HG02610 (cell line): ENCODE data around the gene MARVELD2.
"Not testable (repeated sequence)": the region's sequence is repeated elsewhere in the genome, so short reads cannot be mapped to it uniquely, and the experiment has no call there.

Experiments used
- ATAC-seq: cut with Tn5 transposase; IDR thresholded peaks from one replicate; pipeline ENCODE4 v1.9.1; 2021; ENCODE audit warnings: mild to moderate bottlenecking, moderate library complexity; ENCODE audit not compliant: unreplicated experiment

The MARVELD2 gene, protein sequence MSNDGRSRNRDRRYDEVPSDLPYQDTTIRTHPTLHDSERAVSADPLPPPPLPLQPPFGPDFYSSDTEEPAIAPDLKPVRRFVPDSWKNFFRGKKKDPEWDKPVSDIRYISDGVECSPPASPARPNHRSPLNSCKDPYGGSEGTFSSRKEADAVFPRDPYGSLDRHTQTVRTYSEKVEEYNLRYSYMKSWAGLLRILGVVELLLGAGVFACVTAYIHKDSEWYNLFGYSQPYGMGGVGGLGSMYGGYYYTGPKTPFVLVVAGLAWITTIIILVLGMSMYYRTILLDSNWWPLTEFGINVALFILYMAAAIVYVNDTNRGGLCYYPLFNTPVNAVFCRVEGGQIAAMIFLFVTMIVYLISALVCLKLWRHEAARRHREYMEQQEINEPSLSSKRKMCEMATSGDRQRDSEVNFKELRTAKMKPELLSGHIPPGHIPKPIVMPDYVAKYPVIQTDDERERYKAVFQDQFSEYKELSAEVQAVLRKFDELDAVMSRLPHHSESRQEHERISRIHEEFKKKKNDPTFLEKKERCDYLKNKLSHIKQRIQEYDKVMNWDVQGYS

DNA sequence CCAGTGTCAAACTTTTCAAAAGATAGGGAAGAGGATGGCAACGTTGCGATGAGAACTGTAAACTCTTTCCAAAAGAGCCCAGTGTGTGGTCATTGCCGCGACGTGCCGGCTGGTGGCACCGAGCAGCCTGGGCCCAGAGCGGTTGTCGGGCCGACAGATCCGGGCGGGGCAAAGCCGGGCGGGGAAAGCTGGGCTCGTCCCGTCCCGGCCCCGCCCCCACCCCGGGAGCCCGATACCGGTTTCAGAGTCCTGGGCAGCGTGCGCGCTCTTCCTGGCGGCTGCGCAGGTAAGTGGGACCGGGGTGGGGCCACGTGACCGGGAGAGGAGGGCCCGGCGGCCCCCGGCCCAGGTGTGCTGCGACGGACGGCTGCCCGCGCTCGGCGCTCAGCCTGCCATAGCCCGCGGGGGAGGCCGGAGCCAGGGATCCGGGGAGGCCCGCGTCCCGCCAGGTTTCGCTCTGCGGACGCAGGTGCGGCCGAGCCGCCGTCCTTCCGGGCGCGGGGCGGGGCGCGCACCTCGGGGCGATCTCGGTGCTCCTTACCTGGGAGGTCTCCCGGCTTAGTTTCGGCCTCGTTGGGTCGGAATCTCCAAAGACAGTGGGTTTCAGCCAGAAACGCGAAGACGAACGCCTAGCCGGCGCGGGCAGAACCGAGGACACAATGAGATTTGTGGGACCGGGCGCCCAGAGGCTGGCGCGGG, at the start of gene MARVELD2:
TSS of gene MARVELD2 (plus strand) at position 232 of the 699 bp plus-strand sequence. CDS start 4,270 bp downstream, outside the sequence.
- ATAC-seq = peak; percentile 80

DNA sequence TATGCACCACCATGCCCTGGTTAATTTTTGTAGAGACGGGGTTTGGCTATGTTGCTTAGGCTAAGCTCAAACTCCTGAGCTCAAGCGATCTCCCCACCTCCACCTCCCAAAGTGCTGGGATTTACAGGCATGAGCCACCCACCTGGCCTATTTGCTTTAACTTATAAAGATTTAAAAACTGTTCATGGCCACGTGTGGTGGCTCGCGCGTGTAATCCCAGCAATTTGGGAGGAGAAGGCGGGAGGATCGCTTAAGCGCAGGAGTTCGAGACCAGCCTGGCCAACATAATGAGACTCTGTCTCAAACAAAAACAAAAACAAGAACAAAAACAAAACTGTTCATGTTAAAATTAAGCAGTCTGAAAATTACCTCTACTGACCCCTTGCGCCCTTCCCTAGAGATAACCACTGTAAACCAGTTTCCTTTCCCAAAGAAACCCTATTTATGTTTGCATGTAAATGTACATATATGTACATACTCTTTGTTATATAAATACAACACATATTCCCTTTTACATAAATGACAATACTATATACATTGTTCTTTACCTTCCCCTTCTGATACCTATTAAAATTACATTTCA, 47.1 kb upstream of the MARVELD2 start:
- ATAC-seq = no peak

DNA sequence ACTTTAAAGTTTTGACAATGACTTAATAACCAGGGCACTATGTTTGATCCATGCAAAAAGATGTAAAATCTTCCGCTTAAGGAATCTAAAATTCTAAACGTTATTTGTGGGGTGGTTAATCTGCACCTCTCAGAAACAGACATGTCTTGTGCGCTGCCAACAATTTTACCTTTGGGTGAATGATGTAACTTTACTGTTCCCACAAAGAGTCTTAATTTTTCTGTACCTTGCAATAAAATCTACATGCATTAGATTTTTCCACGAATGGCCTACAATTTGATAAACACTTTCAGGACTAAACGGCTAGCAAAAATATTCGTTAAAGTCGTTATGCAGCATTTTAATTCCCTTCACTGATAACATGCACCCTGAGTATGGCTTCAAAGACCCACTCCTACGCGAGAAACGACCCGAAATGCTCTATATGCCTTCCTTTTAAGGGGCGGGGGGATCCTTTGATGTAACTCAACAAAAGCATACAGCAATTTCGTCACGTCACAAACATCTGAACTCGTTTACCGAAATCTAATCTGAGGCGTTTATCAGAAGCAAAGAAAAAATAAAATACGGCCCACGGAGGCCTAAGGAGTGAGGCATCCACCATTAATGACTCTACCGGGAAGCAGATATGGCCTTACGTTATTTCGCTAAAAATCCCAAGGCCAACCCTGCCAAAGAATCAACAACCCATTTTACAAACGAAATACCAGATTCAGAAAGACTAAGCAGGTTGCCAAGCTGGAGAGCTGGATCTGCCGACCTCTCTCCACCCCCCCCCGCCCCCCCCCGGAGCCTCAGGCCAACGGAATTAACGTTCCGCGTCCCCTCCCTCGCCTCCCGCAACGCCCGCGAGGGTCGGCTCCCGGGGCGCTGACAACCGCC, 46.2 kb upstream of the MARVELD2 start:
- no peak for ATAC-seq

DNA sequence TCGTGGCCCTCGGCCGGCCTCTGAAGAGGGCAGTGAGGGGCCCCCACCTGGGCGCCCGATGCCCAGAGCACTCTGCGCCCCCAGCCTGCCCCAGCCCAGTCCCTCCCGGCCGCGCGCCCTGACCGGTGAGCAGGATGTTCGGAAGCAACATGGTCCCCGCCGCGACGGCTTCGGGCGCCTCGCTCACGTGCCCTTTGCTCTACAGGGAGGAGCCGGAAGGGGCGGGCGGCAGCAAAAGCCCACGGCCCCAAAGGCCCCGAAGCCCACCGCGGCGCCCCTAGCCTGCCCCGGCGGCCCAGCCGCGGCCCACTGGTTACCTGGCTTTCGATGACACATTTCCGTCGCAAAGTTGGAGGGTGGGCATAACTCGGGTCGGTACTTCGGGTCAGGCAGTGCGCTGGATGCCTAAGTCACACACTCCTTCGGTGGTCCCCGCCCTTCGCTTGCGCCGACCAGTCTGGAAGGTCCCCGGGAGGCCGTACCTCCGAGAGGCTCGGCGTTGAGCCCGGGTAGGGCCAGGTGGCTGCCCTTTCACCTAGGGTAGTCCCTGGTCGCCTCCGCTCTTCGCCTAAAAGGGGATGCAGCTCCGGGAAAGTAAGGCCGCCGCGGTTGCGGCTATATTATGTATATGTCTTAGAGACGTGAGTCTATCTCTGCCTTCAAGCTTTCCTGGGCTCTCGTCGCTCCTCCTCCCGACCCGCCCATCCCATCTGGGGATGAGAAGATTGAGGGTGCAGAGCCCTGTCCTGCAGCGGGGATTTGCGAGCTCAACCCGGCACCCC, 45.4 kb upstream of the MARVELD2 start, which contains the start of the genes AK6, RAD17 and TAF9:
TSS of gene AK6 (minus strand) at position 181 of the 782 bp plus-strand sequence. CDS start at position 151, 30 bp downstream.
TSS of gene RAD17 (plus strand) at position 479 of the 782 bp plus-strand sequence. CDS start 2,391 bp downstream, outside the sequence.
TSS of gene TAF9 (minus strand) at position 181 of the 782 bp plus-strand sequence. CDS start 3,783 bp downstream, outside the sequence.
- peak; percentile 92 for ATAC-seq

DNA sequence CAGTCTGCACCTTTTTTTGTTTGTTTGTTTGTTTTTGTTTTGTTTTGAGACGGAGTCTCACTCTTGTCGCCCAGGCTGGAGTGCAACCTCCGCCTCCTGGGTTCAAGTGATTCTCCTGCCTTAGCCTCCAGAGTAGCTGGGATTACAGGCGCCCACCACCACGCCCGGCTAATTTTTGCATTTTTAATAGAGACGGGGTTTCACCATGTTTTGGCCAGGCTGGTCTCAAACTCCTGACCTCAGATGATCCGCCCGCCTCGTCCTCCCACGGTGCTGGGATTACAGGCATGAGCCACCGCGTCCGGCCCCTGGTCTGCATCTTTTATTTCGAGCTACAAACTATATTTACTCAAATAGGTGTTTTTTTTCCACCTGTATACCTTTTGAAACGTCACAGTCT, 44.6 kb upstream of the MARVELD2 start:
- not testable (repeated sequence) for ATAC-seq

DNA sequence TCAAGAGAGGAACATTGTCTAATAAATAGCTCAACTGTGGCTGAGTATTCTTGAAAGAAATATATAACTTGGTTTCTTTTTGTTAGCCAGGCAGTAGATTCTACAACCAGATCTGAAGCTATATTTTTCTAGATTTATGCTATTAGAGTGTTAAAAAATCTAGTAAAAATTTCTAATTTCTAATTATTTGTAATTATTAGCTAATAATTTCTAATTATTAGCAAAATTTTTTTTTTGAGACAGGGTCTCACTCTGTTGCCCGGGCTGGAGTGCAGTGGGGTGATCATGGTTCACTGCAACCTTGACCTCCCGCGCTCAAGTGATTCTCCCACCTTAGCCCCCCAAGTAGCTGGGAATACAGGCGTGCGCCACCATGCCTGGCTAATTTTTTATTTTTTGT, 42.5 kb upstream of the MARVELD2 start:
- no peak for ATAC-seq

DNA sequence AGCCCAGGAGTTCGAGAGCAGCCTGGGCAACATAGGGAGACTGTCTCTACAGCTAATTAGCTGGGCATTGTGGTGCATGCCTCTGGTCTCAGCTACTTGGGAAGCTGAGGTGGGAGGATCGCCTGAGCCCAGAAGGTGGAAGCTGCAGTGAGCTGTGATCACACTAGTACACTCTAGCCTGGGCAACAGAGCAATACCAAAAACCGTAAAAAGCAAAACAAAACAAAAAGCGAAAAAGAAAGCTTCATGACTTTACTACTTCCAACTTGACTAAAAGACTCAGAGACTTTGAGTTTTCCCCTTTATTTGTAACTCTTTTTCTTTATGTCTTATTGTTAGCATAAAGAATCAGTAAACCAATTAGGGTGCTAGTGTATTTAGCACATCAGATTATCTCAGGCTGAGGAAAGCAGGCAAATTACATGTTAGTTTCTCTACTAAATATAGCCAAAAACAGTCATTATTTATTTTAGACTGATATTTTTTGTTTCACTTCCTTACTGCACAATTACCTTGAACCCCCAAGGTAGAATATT, 39.9 kb upstream of the MARVELD2 start:
- ATAC-seq = peak; percentile 83

DNA sequence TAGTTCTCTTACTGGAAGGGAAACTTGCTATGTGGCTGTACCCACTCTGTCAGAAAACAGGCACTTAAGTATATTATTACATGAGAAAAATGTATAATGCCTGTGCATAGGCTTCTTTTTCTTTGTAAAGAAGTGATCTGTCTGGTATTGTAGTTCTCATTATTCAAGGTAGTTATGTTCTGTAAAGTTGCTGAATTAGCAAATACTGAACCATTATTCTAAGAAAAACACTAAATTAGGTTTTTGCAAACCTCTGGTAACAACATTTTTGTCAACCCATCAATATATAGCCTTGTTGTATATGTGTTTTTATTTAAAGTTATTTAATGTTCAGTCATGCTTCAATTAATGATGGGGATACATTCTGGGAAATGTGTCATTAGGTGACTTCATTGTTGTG, 36.5 kb upstream of the MARVELD2 start:
- no peak for ATAC-seq

DNA sequence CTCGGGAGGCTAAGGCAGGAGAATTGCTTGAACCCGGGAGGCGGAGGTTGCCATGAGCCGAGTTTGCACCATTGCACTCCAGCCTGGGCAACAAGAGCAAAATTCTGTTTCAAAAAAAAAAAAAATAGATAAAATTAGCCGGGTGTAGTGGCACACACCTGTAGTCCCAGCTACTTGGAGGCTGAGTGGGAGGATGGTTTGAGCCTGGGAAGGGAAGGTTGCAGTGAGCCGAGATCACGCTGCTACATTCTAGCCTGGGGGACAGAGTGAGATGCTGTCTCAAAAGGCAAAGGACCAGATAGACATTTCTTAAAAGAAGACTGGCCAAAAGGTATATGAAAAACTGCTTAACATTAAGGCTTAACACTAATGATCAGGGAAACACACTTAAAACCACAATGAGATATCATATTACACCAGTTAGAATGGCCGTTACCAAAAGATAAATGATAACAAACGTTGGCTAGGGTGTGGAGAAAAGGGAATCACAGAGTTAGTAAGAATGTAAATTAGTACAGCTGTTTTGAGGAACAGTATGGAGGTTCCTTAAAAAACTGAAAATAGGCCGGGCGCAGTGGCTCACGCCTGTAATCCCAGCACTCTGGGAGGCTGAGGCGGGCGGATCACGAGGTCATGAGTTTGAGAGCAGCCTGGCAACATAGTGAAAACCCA, 10.1 kb upstream of the MARVELD2 start:
- ATAC-seq = no peak

DNA sequence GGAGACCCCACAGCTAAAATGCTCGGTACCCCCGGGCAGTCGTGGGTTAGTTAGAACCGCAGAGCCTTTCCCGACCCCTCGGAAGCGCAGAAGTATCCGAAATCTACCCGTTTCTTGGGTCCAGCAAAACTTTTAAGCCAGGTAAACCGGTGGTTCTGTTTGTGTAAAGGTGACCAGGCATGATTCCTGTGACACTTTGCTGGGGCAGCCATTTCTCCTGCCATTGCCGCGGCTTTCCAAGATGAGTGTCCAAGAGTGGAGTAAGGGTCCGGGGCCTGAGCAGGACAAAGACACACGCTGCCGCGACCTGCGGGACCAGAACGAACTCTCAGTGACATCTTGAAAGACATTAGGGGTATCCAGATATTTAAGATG, 655 bp downstream of the MARVELD2 start:
- ATAC-seq = no peak

DNA sequence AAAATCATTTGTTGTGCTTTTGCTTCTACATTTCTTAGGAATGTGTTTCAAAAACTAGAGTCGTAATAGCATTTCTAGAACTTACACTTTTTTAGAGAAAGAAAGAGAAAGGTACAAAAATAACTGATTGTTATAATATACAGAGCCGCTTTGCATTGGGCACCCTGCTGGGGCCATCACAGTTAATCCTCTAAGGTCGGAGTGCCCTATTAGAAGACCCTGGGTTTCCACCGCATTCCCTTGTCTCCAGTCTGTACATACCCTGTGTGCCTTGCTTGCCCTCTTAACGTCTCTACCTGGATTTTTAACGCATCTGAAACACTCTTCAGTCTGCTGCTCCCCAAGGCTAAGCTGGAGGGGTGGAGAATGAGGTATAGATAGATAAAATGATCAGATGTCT, 1.3 kb downstream of the MARVELD2 start:
- ATAC-seq = no peak

DNA sequence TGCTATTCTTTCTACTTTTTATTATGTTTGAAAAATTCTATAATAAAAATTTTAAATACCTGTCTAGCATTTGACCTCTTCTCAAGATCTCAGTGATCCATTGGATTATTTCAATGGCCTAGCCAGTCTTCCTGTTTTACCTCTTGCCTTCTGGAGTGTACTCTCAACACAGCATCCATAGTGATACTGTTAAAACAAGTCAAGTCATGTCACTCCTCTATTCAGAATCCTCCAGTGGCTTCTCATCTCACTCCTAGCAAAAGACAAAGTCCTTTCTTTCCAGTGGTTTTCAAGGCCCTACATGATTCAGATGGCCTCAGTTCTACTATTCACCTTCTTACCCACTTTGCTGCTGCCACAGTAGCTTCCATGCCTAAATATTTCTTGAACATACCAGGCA, 1.8 kb downstream of the MARVELD2 start:
- no peak for ATAC-seq

DNA sequence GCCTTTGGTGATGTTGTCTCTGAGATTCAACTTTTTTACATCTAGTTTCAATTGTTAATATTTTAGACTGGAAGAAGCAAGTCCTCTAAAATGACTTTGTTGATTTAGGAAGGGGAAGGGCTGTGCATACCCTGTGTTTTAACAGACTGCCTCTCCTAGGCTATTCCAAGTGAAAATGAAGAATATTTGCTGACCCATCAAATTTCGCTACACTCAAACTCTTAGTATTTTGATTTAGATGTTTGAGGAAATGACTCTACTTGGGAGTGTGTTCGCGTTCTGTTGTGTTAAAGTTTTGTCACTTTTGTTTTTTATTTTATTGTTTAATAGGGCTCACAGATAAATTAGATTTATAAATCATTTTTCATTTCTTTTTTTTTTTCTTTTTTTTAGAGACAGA, 3.6 kb downstream of the MARVELD2 start:
- ATAC-seq = no peak

DNA sequence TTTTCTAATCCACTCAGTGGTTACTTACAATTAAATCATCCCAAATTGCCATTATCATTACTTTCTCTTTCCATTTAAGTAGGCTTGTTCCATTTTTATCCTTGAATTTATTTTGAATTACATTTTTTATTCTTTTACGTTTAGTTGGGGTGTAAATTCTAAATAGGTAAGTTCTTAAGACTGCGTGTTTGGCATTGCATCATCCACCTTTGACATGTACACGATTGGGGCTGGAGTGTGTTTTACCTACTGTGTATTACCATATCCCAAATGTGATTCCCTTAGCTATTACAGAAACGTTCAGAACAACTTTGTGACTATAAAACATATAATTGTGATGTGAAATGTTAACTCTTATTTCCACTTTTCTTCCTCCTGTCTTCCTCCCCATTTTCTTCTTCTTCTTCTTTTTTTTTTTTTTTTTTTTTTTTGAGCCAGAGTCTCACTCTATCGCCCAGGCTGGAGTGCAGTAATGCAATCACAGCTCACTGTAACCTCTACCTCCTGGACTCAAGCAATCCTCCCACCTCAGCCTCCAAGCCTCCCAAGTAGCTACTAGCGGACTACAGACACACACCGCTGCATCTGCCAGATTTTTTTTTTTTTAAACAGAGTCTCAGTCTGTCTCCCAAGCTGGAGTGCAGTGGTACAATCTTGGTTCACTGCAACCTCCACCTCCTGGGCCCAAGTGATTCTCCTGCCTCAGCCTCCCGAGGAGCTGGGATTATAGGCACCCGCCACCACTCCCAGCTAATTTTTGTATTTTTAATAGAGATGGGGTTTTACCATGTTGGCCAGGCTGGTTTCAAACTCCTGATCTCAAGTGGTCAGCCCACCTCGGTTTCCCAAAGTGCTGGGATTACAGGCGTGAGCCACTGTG, 16.7 kb downstream of the MARVELD2 start:
- ATAC-seq = no peak

DNA sequence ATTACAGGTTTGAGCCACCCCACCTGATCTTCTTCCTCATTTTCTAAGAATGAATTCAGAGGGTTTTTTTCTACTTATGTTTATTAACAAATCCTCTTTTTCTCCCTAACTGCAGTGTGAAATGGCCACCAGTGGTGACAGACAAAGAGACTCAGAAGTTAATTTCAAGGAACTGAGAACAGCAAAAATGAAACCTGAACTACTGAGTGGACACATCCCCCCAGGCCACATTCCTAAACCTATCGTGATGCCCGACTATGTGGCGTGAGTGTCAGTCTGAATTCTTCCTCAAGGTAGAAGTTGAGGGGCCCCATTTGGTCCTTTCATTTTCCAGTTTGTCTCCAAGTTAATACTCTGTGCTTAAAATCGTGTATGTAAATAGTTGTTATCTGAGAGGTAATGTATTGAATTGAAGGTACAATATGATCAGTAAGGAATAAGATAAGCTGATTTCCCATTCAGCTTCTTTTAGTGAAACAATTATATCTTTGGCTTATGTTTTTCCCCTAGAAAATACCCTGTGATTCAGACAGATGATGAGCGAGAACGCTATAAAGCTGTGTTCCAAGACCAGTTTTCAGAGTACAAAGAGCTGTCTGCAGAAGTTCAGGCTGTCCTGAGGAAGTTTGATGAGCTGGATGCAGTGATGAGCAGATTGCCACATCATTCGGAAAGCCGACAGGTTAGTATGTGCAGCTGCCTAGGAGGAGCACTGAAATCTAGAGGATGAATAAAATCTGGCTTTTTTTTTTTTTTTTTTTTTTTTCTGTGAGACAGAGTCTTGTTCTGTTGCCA, 17.7 kb downstream of the MARVELD2 start:
- peak; percentile 79 for ATAC-seq

DNA sequence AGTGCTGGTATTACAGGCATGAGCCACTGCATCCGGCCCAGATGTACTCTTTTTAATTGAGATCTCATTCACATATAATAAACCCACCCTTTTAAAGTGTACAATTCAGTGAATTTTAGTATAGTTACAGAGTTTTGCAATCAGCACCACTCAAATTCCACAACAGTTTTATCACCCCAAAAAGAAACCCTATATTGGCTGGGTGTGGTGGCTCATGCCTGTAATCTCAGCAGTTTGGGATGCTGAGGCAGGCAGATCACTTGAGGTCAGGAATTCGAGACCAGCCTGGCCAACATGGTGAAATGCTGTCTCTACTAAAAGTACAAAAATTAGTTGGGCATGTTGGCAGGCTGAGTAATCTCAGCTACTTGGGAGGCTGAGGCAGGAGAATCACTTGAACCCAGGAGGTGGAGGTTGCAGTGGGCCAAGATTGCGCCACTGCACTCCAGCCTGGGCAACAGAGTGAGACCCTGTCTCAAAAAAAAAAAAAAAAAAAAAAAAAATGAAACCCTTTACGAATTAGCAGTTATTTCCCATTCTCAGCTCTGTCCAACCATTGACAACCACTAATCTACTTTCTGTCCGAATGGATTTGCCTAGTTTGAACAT, 20.5 kb downstream of the MARVELD2 start:
- not testable (repeated sequence) for ATAC-seq
